Measurements from ENCODE around the gene NTM.

NTM gene

GRCh38 chr11:131864228-131864627, 493.8 kb downstream of the NTM start:
- no peak overlapping the region for H3K9ac ChIP-seq (ENCODE audit: low read depth in 1 of 2, low read length in 2 of 2)
- H3K4me1 ChIP-seq (ENCODE audit: control insufficient read depth in 2 of 2, insufficient read depth in 2 of 2, low read length in 2 of 2): no peaks in the 10 kb centered on the region
- no peak overlapping the region for H3K27ac ChIP-seq (ENCODE audit: low read depth in 2 of 2, low read length in 2 of 2)
- no peaks in the 10 kb centered on the region for H3K36me3 ChIP-seq (ENCODE audit: control insufficient read depth in 2 of 2, insufficient read depth in 2 of 2, low read length in 2 of 2)
- no peaks in the 10 kb centered on the region for H3K27me3 ChIP-seq (ENCODE audit: control insufficient read depth in 2 of 2, insufficient read depth in 2 of 2, low read length in 2 of 2)
- no peaks in the 10 kb centered on the region for H3K9me3 ChIP-seq (ENCODE audit: control insufficient read depth in 2 of 2, low read length in 2 of 2)
- no peak overlapping the region for H3K4me3 ChIP-seq (ENCODE audit: low read length in 2 of 2)

- no peaks in the 10 kb centered on the region for H3K36me3 ChIP-seq (ENCODE audit: control insufficient read depth in 2 of 2, insufficient read depth in 2 of 2, low read length in 2 of 2)
- no peak overlapping the region for H3K4me3 ChIP-seq (ENCODE audit: low read length in 2 of 2)
- no peaks in the 10 kb centered on the region for H3K4me1 ChIP-seq (ENCODE audit: control insufficient read depth in 2 of 2, insufficient read depth in 2 of 2, low read length in 2 of 2)
- H3K27me3 ChIP-seq (ENCODE audit: control insufficient read depth in 2 of 2, insufficient read depth in 2 of 2, low read length in 2 of 2): no peaks in the 10 kb centered on the region
- no peak overlapping the region for H3K27ac ChIP-seq (ENCODE audit: low read depth in 2 of 2, low read length in 2 of 2)
- H3K9me3 ChIP-seq (ENCODE audit: control insufficient read depth in 2 of 2, low read length in 2 of 2): no peaks in the 10 kb centered on the region
- H3K9ac ChIP-seq (ENCODE audit: low read depth in 1 of 2, low read length in 2 of 2): no peak overlapping the region
Measured at GRCh38 chr11:131865860-131866259, 495.4 kb downstream of the NTM start.

GRCh38 chr11:131866535-131867400, 496.4 kb downstream of the NTM start:
- H3K4me3 ChIP-seq (ENCODE audit: low read length in 2 of 2): no peak overlapping the region
- H3K36me3 ChIP-seq (ENCODE audit: control insufficient read depth in 2 of 2, insufficient read depth in 2 of 2, low read length in 2 of 2): no peaks in the 10 kb centered on the region
- H3K9ac ChIP-seq (ENCODE audit: low read depth in 1 of 2, low read length in 2 of 2): no peak overlapping the region
- no peaks in the 10 kb centered on the region for H3K9me3 ChIP-seq (ENCODE audit: control insufficient read depth in 2 of 2, low read length in 2 of 2)
- no peaks in the 10 kb centered on the region for H3K27me3 ChIP-seq (ENCODE audit: control insufficient read depth in 2 of 2, insufficient read depth in 2 of 2, low read length in 2 of 2)
- no peak overlapping the region for H3K27ac ChIP-seq (ENCODE audit: low read depth in 2 of 2, low read length in 2 of 2)
- no peaks in the 10 kb centered on the region for H3K4me1 ChIP-seq (ENCODE audit: control insufficient read depth in 2 of 2, insufficient read depth in 2 of 2, low read length in 2 of 2)

GRCh38 chr11:131867457-131868257, 497.2 kb downstream of the NTM start:
- Histone ChIP-seq H3K4me3 (ENCODE audit: low read length in 2 of 2) (no peak overlapping the region), H3K27ac (ENCODE audit: low read depth in 2 of 2, low read length in 2 of 2) (no peak overlapping the region), H3K9me3 (ENCODE audit: control insufficient read depth in 2 of 2, low read length in 2 of 2) (no peaks in the 10 kb centered on the region)

GRCh38 chr11:131868629-131869507, 498.5 kb downstream of the NTM start:
- H3K27ac ChIP-seq (ENCODE audit: low read depth in 2 of 2, low read length in 2 of 2): no peak overlapping the region
- H3K36me3 ChIP-seq (ENCODE audit: control insufficient read depth in 2 of 2, insufficient read depth in 2 of 2, low read length in 2 of 2): no peaks in the 10 kb centered on the region
- H3K4me1 ChIP-seq (ENCODE audit: control insufficient read depth in 2 of 2, insufficient read depth in 2 of 2, low read length in 2 of 2): no peaks in the 10 kb centered on the region
- H3K9ac ChIP-seq (ENCODE audit: low read depth in 1 of 2, low read length in 2 of 2): no peak overlapping the region
- no peaks in the 10 kb centered on the region for H3K27me3 ChIP-seq (ENCODE audit: control insufficient read depth in 2 of 2, insufficient read depth in 2 of 2, low read length in 2 of 2)
- no peak overlapping the region for H3K4me3 ChIP-seq (ENCODE audit: low read length in 2 of 2)
- no peaks in the 10 kb centered on the region for H3K9me3 ChIP-seq (ENCODE audit: control insufficient read depth in 2 of 2, low read length in 2 of 2)

More at GRCh38 chr11:131867457-131868257, 497.2 kb downstream of the NTM start:
- H3K9ac ChIP-seq (ENCODE audit: low read depth in 1 of 2, low read length in 2 of 2): no peak overlapping the region
- H3K36me3 ChIP-seq (ENCODE audit: control insufficient read depth in 2 of 2, insufficient read depth in 2 of 2, low read length in 2 of 2): no peaks in the 10 kb centered on the region
- no peaks in the 10 kb centered on the region for H3K27me3 ChIP-seq (ENCODE audit: control insufficient read depth in 2 of 2, insufficient read depth in 2 of 2, low read length in 2 of 2)
- no peaks in the 10 kb centered on the region for H3K4me1 ChIP-seq (ENCODE audit: control insufficient read depth in 2 of 2, insufficient read depth in 2 of 2, low read length in 2 of 2)

- no peak overlapping the region for H3K27ac ChIP-seq (ENCODE audit: low read depth in 2 of 2, low read length in 2 of 2)
- no peaks in the 10 kb centered on the region for H3K36me3 ChIP-seq (ENCODE audit: control insufficient read depth in 2 of 2, insufficient read depth in 2 of 2, low read length in 2 of 2)
- no peaks in the 10 kb centered on the region for H3K9me3 ChIP-seq (ENCODE audit: control insufficient read depth in 2 of 2, low read length in 2 of 2)
- no peak overlapping the region for H3K9ac ChIP-seq (ENCODE audit: low read depth in 1 of 2, low read length in 2 of 2)
- H3K27me3 ChIP-seq (ENCODE audit: control insufficient read depth in 2 of 2, insufficient read depth in 2 of 2, low read length in 2 of 2): no peaks in the 10 kb centered on the region
- H3K4me3 ChIP-seq (ENCODE audit: low read length in 2 of 2): no peak overlapping the region
- H3K4me1 ChIP-seq (ENCODE audit: control insufficient read depth in 2 of 2, insufficient read depth in 2 of 2, low read length in 2 of 2): no peaks in the 10 kb centered on the region
Measured at GRCh38 chr11:131870305-131870704, 499.9 kb downstream of the NTM start.

- H3K4me3 ChIP-seq (ENCODE audit: low read length in 2 of 2): no peak overlapping the region
- no peaks in the 10 kb centered on the region for H3K36me3 ChIP-seq (ENCODE audit: control insufficient read depth in 2 of 2, insufficient read depth in 2 of 2, low read length in 2 of 2)
- no peaks in the 10 kb centered on the region for H3K4me1 ChIP-seq (ENCODE audit: control insufficient read depth in 2 of 2, insufficient read depth in 2 of 2, low read length in 2 of 2)
- H3K9me3 ChIP-seq (ENCODE audit: control insufficient read depth in 2 of 2, low read length in 2 of 2): no peaks in the 10 kb centered on the region
- no peaks in the 10 kb centered on the region for H3K27me3 ChIP-seq (ENCODE audit: control insufficient read depth in 2 of 2, insufficient read depth in 2 of 2, low read length in 2 of 2)
- no peak overlapping the region for H3K9ac ChIP-seq (ENCODE audit: low read depth in 1 of 2, low read length in 2 of 2)
- H3K27ac ChIP-seq (ENCODE audit: low read depth in 2 of 2, low read length in 2 of 2): no peak overlapping the region
Measured at GRCh38 chr11:131871006-131871405, 500.6 kb downstream of the NTM start.

GRCh38 chr11:131874070-131874469, 503.7 kb downstream of the NTM start:
- Histone ChIP-seq H3K27ac (ENCODE audit: low read depth in 2 of 2, low read length in 2 of 2) (no peak overlapping the region), H3K4me3 (ENCODE audit: low read length in 2 of 2) (no peak overlapping the region), H3K27me3 (ENCODE audit: control insufficient read depth in 2 of 2, insufficient read depth in 2 of 2, low read length in 2 of 2) (no peaks in the 10 kb centered on the region), H3K9ac (ENCODE audit: low read depth in 1 of 2, low read length in 2 of 2) (no peak overlapping the region), H3K36me3 (ENCODE audit: control insufficient read depth in 2 of 2, insufficient read depth in 2 of 2, low read length in 2 of 2) (no peaks in the 10 kb centered on the region), H3K9me3 (ENCODE audit: control insufficient read depth in 2 of 2, low read length in 2 of 2) (no peaks in the 10 kb centered on the region), H3K4me1 (ENCODE audit: control insufficient read depth in 2 of 2, insufficient read depth in 2 of 2, low read length in 2 of 2) (no peaks in the 10 kb centered on the region)

GRCh38 chr11:131875611-131876010, 505.2 kb downstream of the NTM start:
- Histone ChIP-seq H3K4me3 (ENCODE audit: low read length in 2 of 2) (no peak overlapping the region), H3K36me3 (ENCODE audit: control insufficient read depth in 2 of 2, insufficient read depth in 2 of 2, low read length in 2 of 2) (no peaks in the 10 kb centered on the region), H3K27me3 (ENCODE audit: control insufficient read depth in 2 of 2, insufficient read depth in 2 of 2, low read length in 2 of 2) (no peaks in the 10 kb centered on the region), H3K9me3 (ENCODE audit: control insufficient read depth in 2 of 2, low read length in 2 of 2) (no peaks in the 10 kb centered on the region), H3K4me1 (ENCODE audit: control insufficient read depth in 2 of 2, insufficient read depth in 2 of 2, low read length in 2 of 2) (no peaks in the 10 kb centered on the region), H3K27ac (ENCODE audit: low read depth in 2 of 2, low read length in 2 of 2) (no peak overlapping the region), H3K9ac (ENCODE audit: low read depth in 1 of 2, low read length in 2 of 2) (no peak overlapping the region)

Measured in mucosa of rectum (tissue), 2 donors.